ENCODE results near the gene SPAG16. TPM values are rescaled to one million over a fixed set of nuclear protein-coding genes. Genes with fewer than 3 reads are reported as not detected.

SPAG16 gene
- total and polyA plus RNA-seq, 12 donors = 8.4 to 28.3 (median 19.1) TPM

DNA sequence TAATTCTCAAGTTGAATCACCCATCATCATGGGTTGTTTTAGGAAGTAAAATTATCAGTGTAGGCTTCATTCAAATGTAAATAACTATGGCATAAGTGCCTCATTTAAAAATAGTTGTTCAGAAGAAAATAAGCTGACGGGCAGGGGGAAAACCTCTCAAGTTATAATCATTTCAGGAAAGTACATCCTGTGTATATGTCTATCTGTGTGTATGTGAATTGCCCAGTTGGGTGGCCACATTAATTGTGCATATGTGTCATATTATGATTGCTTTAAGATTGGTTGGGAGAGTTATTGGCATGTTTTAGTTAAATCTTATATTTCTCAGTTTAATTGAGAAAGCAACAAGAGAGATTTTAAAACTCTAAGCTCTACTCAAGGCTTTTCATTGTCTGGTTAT, 843.8 kb downstream of the SPAG16 start:
- no peaks in the 10 kb centered on the region for H3K4me1 ChIP-seq
- no peaks in the 10 kb centered on the region for H3K36me3 ChIP-seq
- H3K27ac ChIP-seq = no peak overlapping the region
- intact Hi-C loops (cut with DNase I) = no loop called here
- DNase-seq (no peak), ATAC-seq (no peak)
- peaks cover 0 to 2% (median 0%) of the 10 kb centered on the region in 11 donors for H3K9me3 ChIP-seq
- 79 to 92% methylated on average over 1 of the region's 1 CpG for WGBS, 2 donors
- no peak overlapping the region for H3K4me3 ChIP-seq
- no peaks in the 10 kb centered on the region for H3K27me3 ChIP-seq
- TF ChIP-seq, protein P1, sequence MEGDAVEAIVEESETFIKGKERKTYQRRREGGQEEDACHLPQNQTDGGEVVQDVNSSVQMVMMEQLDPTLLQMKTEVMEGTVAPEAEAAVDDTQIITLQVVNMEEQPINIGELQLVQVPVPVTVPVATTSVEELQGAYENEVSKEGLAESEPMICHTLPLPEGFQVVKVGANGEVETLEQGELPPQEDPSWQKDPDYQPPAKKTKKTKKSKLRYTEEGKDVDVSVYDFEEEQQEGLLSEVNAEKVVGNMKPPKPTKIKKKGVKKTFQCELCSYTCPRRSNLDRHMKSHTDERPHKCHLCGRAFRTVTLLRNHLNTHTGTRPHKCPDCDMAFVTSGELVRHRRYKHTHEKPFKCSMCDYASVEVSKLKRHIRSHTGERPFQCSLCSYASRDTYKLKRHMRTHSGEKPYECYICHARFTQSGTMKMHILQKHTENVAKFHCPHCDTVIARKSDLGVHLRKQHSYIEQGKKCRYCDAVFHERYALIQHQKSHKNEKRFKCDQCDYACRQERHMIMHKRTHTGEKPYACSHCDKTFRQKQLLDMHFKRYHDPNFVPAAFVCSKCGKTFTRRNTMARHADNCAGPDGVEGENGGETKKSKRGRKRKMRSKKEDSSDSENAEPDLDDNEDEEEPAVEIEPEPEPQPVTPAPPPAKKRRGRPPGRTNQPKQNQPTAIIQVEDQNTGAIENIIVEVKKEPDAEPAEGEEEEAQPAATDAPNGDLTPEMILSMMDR (IDR thresholded peaks at IDR 0.05) = no peak

DNA sequence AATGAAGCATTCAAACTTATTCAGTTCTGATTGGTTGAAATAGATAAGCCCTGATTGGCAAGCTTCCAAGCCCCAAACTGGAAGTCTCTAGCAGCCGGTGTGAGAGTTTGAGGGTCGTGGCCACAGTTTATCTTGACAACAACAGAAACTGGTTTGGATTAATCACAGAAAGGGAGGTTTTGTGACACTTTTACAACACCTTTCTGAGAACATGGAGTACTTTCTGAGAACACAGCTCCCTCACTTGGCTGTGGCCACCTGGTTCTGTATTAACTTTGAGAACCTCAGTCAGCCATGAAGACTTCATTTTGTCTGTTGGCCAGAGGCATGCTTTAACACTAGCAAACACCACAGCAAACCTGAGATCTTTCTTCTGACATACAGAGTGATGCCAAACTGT, 845.9 kb downstream of the SPAG16 start:
- Histone ChIP-seq H3K27ac (no peak overlapping the region), H3K4me3 (no peak overlapping the region), H3K36me3 (no peaks in the 10 kb centered on the region), H3K27me3 (no peaks in the 10 kb centered on the region), H3K9me3 (peaks cover 0 to 2% (median 0%) of the 10 kb centered on the region in 11 donors), H3K4me1 (no peaks in the 10 kb centered on the region)
- TF ChIP-seq, protein P1 (IDR thresholded peaks at IDR 0.05) = no peak
- DNase-seq (no peak), ATAC-seq (no peak)
- intact Hi-C loops (cut with DNase I) = no loop called here
- 46 to 59% methylated on average over 2 of the region's 2 CpGs for WGBS, 2 donors

DNA sequence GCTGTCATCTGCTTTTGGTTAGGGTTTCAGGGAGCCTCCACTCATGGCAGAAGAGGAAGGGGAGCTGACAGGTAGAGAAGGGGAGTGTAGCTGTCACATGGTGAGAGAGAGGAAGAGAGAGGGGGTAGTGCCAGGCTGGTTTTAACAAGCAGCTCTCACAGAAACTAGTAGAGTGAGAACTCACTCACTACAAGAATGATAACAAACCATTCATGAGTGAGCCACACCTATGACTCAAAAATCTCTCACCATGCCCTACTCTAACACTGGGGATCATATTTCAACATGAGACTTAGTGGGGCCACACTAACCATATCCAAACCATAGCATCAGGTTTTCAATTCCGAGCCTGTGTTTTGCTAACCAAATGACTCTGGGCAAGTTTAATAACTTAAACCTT, 851.7 kb downstream of the SPAG16 start:
- Histone ChIP-seq H3K4me1 (no peaks in the 10 kb centered on the region), H3K27ac (no peak overlapping the region), H3K9me3 (peaks cover 0 to 1% (median 0%) of the 10 kb centered on the region in 11 donors), H3K4me3 (no peak overlapping the region), H3K36me3 (no peaks in the 10 kb centered on the region), H3K27me3 (no peaks in the 10 kb centered on the region)
- intact Hi-C loops (cut with DNase I) = no loop called here
- DNase-seq (no peak), ATAC-seq (no peak)
- TF ChIP-seq, protein P1 (IDR thresholded peaks at IDR 0.05) = no peak
- WGBS, 2 donors = 85 to 91% methylated on average over 1 of the region's 1 CpG

DNA sequence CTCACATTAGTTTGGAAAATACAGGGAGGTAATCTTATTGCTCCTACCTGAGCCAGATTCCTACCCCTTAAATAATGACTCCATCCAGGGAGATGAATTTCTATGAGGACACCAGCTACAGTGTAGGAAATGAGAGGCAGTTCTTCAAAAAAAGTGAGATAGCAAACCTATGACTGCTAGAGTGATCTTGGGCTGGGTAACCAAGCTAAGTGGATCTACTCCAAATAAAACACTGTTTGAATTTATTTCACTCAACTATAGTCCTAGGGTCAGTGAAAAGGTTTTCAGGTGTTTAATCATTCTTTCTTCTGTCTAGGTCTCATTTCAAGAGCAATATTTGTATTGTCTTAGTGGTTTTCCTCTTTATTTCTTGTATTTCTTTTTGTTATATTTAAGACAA, 854.5 kb downstream of the SPAG16 start:
- Histone ChIP-seq H3K4me1 (no peaks in the 10 kb centered on the region), H3K27me3 (no peaks in the 10 kb centered on the region), H3K36me3 (no peaks in the 10 kb centered on the region), H3K27ac (no peak overlapping the region), H3K9me3 (no peaks in the 10 kb centered on the region), H3K4me3 (no peak overlapping the region)
- DNase-seq = no peak
- TF ChIP-seq, protein P1 (IDR thresholded peaks at IDR 0.05) = no peak
- no peak for ATAC-seq
- intact Hi-C loops (cut with DNase I) = no loop called here

Data from heart right ventricle (tissue), 16 donors.